SIG-M5 treated with dmso at 0.1 percent for 504 hours (cell line): ENCODE measurements around the gene MAN1B1.
A peak's percentile ranks its signal among the peaks of the same experiment; 100 is the strongest.
"Not testable (repeated sequence)": the region's sequence is repeated elsewhere in the genome, so short reads cannot be mapped to it uniquely, and the experiment has no call there.

Experiments used
- DNase-seq: peaks from one replicate; lab custom pipeline; 2025; ENCODE audit not compliant: unreplicated experiment; lab: John Stamatoyannopoulos, UW

Gene MAN1B1

GRCh38 chr9:137126786-137127185, 40.0 kb downstream of the MAN1B1 start:
- no peak for DNase-seq

GRCh38 chr9:137127301-137128157, 40.7 kb downstream of the MAN1B1 start:
- peak; percentile 72 for DNase-seq

- DNase-seq: no peak
Observed at GRCh38 chr9:137128158-137128861, 41.5 kb downstream of the MAN1B1 start.

GRCh38 chr9:137128862-137129455, 42.2 kb downstream of the MAN1B1 start:
- DNase-seq: no peak

- DNase-seq: peak; percentile 83
Observed at GRCh38 chr9:137129456-137130175, 42.8 kb downstream of the MAN1B1 start.

GRCh38 chr9:137130176-137130755, 43.5 kb downstream of the MAN1B1 start:
- no peak for DNase-seq

GRCh38 chr9:137134191-137134590, 47.4 kb downstream of the MAN1B1 start:
- DNase-seq: no peak

- not testable (repeated sequence) for DNase-seq
Observed at GRCh38 chr9:137135154-137135553, 48.4 kb downstream of the MAN1B1 start.

GRCh38 chr9:137136261-137136880, 49.6 kb downstream of the MAN1B1 start:
- no peak for DNase-seq

- no peak for DNase-seq
Observed at GRCh38 chr9:137136881-137137607, 50.3 kb downstream of the MAN1B1 start.

- no peak for DNase-seq
Observed at GRCh38 chr9:137138058-137138721, 51.4 kb downstream of the MAN1B1 start.

GRCh38 chr9:137138722-137139467, 52.1 kb downstream of the MAN1B1 start, which contains the start of gene GRIN1:
TSS of gene GRIN1 (plus strand) at chr9:137139154. CDS start at chr9:137139487, 333 bp downstream.
- DNase-seq: no peak

GRCh38 chr9:137139468-137140150, 52.8 kb downstream of the MAN1B1 start:
- no peak for DNase-seq

GRCh38 chr9:137140151-137141012, 53.6 kb downstream of the MAN1B1 start:
- DNase-seq: no peak

- no peak for DNase-seq
Observed at GRCh38 chr9:137141050-137141810, 54.4 kb downstream of the MAN1B1 start.
